GM04503 (cell line): ENCODE results near the gene DISP2.

Experiments used
- DNase-seq: peaks from one replicate; pipeline ENCODE4 v3.0.0-alpha.2; 2012; ENCODE audit warnings: low read depth

DISP2 gene

GRCh38 chr15:40392986-40393948 is 35.2 kb downstream of the DISP2 start:
- no peak for DNase-seq

- no peak for DNase-seq
Measured at GRCh38 chr15:40397688-40398412, 39.8 kb downstream of the DISP2 start.

GRCh38 chr15:40398413-40398873 is 40.4 kb downstream of the DISP2 start:
- no peak for DNase-seq

DNA sequence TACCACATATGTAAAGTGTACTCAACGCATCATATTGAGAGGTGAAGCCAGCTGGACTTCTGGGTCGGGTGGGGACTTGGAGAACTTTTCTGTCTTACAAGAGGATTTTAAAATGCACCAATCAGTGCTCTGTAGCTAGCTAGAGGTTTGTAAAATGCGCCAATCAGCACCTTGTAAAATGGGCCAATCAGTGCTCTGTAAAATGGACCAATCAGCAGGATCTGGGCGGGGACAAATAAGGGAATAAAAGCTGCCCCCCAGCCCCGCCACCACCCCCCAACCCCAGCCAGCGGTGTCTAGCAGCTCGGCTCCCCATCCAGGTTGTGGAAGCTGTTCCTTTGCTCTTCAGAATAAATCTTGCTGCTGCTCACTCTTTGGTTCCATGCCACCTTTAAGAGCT is 41.4 kb downstream of the DISP2 start:
- DNase-seq = no peak

DNA sequence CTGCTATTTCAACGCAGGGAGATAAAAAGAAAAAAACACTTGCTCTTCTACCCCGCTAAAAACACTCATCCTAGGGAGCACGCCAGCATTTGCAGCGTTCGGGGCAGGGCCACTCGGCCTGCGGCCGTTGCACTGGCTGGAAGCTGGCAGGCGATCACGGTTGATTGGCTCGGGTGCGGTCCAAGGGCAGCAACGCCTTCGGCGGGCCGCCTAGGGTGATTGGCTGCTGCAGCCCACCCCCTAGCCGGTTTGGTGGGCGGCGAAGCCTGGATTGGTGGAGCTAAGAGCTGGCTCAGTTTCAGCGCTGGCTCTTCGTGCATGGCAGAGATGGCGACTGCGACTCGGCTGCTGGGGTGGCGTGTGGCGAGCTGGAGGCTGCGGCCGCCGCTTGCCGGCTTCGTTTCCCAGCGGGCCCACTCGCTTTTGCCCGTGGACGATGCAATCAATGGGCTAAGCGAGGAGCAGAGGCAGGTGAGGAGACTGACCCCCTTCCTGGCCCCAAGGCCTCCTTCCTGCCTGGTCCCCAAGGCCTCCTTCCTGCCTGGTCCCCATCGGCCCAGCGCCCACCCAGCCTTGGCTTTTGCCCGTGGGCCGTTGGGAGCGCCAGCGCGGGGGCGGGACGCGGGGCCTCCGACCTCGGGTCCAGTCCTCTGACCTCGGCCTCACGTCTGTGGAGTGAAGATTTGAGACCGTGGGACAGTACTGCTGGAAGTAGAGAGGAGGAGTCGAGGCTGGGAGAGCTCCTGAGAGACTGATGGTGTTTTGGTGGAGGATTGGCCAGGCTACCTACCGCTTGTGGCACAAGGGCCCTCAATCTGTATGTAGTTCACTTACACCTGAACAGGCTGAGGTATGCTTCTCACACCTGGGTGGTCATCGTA is 47.7 kb downstream of the DISP2 start, which contains the start of gene IVD:
IVD (plus strand) TSS at position 295 of the 881 bp plus-strand sequence; CDS start at position 328, 33 bp downstream.
- peak; percentile 80 for DNase-seq

DNA sequence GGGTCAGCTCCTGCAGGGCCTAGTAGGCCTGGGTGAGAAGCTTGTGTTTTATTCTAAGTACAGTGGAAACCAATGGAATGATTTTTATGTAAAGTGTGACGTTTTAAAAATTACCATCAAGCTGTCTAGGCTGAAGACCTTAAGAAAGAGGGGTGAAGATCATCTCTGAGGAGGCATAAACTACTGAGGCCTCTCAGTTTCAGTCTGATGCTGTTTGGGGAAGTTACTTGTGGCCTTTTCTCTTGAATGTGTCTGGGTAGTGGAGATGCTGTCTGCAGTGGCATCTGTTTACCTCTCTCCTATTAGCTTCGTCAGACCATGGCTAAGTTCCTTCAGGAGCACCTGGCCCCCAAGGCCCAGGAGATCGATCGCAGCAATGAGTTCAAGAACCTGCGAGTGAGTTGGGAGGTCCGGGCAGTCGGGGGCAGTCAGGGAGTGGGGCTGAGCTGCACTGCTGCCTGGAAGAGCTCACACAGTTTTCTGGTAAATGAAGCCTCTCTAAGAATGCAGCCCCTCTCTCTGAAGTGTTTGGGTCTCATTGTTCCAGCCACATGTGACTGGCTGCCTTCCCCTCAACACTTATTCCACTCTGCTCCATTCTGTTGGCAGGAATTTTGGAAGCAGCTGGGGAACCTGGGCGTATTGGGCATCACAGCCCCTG is 49.4 kb downstream of the DISP2 start:
- DNase-seq = no peak

- no peak for DNase-seq
Measured at GRCh38 chr15:40409366-40409765, 51.3 kb downstream of the DISP2 start.

- no peak for DNase-seq
Measured at GRCh38 chr15:40410476-40410875, 52.5 kb downstream of the DISP2 start.

- no peak for DNase-seq
Measured at GRCh38 chr15:40412095-40412759, 54.2 kb downstream of the DISP2 start.

DNA sequence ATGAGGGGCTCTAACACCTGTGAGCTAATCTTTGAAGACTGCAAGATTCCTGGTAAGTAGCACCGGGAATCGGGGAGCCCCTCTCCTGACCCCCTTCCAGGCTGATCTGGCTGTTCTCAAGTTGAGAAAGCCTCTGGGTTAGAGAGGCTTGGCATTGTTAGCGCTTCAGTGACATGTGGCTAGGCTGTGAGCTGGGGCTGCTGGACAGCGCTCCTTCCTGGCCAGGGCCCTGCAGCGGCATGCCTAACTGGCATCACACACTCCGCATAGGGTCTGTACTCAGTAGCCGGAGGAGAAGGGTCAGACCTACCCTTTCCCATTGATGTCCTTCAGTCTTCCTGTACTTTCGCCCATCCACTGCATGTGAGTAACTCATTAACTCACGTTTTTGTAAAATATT is 55.0 kb downstream of the DISP2 start:
- DNase-seq = no peak

DNA sequence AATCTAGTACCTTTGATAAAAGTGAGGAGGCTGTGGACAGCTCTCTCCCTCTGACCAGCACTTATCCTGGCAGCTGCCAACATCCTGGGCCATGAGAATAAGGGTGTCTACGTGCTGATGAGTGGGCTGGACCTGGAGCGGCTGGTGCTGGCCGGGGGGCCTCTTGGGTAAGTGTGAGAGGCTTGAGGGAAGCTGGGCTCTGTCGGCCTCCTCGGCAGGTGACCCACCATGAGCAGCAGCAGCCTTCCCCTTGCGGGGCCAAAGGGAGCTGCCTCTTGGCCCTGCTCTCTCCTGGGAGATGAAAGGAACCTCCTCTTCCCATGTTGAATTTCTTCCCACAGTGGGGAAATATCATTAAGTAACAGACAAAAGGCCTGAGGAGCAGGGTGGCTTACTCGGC is 56.8 kb downstream of the DISP2 start:
- DNase-seq = no peak

GRCh38 chr15:40415226-40415625 is 57.2 kb downstream of the DISP2 start:
- no peak for DNase-seq

DNA sequence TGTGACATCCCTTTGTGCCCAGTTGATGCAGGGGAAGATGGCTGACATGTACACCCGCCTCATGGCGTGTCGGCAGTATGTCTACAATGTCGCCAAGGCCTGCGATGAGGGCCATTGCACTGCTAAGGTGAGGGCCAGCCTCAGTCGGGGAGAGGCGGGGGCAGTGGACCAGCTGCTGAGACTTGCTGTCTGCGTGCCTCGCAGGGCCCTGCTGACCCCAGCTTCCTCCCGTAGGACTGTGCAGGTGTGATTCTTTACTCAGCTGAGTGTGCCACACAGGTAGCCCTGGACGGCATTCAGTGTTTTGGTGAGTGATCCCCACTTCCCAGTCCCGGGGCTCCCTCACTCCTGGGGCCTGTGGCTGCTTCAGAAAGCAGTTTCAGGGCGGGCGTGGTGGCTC is 58.0 kb downstream of the DISP2 start:
- no peak for DNase-seq

GRCh38 chr15:40418126-40418525 is 60.1 kb downstream of the DISP2 start:
- DNase-seq = no peak

DNA sequence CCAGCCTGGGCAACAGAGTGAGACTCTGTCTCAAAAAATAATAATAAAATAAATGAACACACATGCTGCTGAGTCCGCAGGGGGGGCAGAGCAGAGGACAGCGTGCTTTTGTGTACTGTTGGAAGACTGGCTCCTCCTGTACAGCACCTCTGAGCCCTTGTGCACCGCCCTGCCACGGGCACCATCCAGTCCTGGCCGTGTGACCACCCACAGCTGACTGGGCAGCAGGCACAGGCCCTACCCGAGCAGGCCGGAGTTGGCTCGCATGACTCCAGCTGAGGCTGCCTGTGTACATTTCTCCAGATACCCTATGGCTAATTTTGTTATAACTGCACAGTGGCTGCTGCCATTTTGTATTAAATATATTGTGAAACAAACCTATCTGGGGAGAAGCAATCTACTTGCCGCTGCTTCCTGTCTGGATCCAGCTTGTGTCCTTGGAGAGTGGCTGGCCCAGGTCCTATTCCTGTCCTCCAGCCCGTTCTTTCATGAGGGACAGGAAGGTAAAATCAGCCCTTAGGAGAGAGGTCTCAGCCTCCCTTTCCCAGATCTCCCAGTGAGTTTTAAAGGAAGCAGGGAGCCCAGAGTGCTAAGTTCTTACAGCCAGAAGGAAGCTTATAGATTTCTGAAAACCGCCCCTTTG is 62.2 kb downstream of the DISP2 start:
- DNase-seq = no peak

DNA sequence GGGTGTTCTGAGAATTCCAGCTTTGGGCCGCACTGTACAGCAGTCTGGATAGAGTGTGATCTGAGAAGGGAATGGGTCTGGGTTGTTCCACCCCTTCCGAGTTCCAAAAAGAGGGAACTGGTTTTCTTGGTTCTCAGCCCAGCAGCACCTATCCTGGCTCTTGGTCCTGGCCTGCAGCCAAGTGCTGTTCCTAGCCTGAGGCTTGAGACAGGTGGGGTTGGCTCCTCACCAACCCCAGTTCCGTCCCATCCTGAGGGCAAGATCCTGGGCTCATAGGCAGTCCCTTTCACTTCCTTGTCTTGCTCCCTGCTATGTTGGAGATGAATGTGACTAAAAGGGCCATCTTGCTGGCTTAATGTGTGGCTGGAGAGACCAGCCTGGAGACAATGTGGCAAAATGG is 62.8 kb downstream of the DISP2 start:
- DNase-seq = no peak

DNA sequence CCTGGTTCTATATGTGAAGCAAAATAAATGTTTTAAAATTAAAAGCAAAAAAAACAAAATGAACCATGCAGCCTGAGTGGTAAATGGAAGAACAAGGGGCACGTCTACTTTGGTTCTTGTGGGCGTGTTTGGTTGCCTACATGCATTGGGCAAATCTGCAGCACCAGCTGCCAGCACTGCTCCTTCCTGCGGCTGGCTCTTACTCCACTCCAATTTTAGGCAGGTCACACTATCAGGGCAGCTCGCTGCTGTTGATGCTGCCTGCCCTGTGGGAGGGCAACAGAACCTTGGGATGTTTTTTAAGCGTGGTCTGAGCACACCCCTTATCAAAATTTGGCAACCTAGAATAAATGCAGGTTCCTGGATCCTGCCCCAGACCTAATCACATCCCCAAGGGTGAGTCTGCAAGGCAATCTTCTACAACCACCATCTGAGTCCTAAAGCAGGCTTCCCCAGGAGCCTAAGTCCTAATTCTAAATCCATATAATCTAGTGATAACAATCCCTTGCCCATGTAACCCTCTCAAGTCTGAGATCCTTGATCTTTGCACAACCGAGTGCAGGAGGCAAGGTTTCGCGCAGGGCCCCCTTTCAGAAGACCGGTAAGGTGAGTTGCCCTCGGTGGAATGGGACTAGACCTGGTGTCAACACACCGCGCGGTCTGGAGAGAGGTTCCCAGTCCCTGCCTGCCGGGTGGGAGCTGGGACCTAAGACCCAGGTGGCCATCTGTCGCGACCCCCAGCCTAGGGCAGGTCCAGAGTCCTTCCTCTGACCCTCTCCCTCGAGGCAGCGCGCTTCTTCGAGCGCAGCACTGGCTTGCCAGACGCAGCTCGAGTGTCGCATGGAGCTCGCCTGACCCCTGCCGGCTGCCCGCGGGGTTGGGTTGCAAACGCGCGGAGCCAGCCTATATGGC is 63.5 kb downstream of the DISP2 start:
- DNase-seq = no peak

- DNase-seq = no peak
Measured at GRCh38 chr15:40424483-40425115, 66.6 kb downstream of the DISP2 start.

DNA sequence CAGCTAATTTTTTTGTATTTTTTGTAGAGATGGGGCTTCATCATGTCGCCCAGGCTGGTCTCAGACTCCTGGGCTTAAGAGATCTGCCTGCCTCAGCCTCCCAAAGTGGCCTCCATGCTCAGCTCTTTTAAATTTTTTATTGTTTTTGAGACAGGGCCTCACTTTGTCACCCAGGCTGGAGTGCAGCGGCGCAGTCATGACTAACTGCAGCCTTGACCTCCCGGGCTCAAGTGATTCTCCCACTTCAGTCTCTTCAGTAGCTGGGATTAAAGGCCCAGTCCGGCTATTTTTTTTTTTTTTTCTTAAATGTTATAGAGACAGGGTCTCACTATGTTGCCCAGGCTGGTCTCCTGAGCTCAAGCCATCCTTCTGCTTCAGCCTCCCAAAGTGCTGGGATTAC is 67.7 kb downstream of the DISP2 start:
- DNase-seq = no peak
